HT1080 (cell line): ENCODE results near the gene SDK1. TPM values are rescaled to one million over a fixed set of nuclear protein-coding genes. Genes with fewer than 3 reads are reported as not detected.

ENCODE experiments used
- DNase-seq: peaks from one replicate; pipeline ENCODE4 v3.0.0-alpha.2; 2015; ENCODE audit warnings: low read depth
- total RNA-seq: library from RNA; depleted of rRNA; stranded (reverse); fragments of >200 nt; shearing (Covaris generic); gene quantifications from 2 replicates; pipeline ENCODE4 v1.2.3, GENCODE V29; 2014

SDK1 gene
- total RNA-seq, 1 experiment from 2014 or later, result 1.2 TPM

- no peak for DNase-seq
Measured at GRCh38 chr7:4037308-4037707, 736.3 kb downstream of the SDK1 start.

DNA sequence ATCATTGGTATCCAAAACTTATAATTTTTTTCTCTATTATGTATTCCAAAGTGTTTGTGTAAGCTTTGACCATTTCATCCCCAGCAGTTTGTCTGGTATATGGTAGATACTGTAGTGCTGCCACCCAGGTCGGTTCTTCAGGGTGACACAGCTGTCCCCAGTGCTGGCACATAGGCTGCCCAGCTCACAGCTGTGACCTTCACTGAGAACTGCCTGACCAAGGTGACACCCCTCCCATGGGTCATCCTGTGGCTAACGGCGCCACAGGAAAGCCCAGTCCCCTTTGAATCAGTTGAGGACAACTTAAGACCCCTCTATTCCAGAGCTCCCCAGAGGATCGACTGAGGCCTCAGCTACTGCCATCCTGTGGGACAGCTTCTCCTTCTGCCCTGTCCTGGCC lies 736.8 kb downstream of the SDK1 start:
- DNase-seq, result no peak

DNA sequence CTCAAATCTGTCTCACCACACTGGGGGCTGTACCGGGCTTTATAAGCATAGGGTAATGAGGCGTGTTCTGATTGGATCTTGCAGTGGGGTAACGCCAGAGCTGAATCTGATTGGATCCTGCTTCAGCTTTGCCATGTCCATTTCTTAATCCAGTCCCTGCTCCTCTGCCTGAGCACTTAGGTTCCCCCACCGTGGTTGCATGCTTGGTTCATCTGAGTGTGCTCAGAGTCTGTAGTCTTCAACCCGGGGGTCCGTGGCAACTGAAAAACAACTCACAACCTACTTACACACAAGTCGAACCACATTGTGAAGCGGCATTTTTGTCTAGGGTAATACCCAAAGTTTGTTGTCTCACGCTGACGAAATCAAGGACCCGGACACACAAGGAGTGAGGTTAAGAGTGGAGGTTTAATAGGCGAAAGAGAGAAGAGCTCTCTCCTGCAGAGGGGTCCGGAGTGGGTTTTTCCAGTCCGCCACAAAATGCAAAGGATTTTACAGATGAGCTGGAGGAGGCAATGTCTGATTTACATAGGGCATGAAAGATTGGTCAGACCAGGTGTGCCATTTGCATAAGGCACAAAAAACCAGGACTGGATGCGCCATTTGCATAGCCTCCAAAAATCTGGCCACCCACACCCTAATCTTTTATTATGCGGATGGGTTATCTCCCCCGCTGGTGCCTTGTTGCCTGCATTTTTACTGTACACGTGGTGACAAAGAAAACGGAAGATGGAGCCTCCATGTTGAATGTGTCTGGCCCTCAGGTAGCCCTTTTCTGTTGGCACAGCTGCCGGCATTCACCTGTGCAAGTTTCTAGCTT lies 739.3 kb downstream of the SDK1 start:
- DNase-seq, result peak; percentile 9

DNA sequence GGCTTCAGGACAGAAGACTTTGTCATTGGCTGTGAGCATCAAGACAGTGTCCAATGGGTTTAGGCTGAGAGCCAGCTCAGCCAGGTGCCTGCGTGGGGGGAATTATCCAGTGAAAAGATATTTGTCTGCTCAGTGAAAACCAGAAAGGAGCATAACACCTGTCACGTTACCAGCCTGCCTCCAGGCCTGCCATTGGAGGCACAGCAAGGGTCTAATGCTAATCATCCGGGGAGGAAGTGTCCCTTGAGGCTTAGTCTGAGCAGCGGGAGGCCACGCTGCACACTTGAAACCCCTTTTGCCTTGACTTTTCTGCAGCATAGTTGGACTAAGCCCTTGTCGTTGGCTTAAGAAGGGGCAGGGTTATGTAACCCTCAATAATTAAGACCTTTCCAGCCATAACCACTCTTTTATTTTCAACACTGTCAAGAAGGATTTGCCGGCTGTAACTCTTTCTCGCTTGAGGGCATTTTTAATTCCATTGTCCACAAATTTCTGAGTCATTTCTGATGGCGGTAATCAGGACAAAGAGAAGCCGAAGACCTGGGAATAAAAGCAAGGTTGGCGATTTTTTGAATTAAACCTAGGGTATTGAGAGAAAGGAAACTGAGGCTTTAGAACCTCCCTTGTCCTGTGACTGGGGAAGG lies 741.5 kb downstream of the SDK1 start:
- DNase-seq, result no peak

DNA sequence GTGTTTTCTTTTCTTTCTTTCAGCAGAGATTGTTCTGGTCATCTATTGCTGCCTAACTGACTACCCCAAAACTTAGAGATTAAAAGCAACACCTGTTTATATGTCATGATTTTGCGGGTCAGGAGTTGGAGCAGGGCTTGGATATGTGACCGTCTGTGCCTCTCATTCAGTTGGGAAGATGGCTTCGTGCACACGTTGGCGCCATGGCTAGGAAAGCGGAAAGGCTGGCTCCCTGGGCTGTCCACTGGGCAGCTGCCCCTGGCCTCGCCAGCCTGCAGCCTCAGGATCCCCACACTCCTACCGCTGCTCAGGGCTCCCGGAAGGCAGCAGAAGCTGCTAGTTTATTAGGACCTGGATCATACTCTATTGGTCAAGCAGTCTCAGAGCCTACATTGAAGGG lies 742.9 kb downstream of the SDK1 start:
- no peak for DNase-seq

- DNase-seq, result no peak
Measured at GRCh38 chr7:4045450-4045849, 744.4 kb downstream of the SDK1 start.

- no peak for DNase-seq
Measured at GRCh38 chr7:4045975-4046374, 744.9 kb downstream of the SDK1 start.

- DNase-seq, result peak; percentile 28
Measured at GRCh38 chr7:4048336-4048735, 747.3 kb downstream of the SDK1 start.

- DNase-seq, result no peak
Measured at GRCh38 chr7:4049202-4049601, 748.1 kb downstream of the SDK1 start.

- no peak for DNase-seq
Measured at GRCh38 chr7:4050126-4050660, 749.1 kb downstream of the SDK1 start.

GRCh38 chr7:4051696-4052095 lies 750.6 kb downstream of the SDK1 start:
- DNase-seq, result no peak

GRCh38 chr7:4052130-4052529 lies 751.1 kb downstream of the SDK1 start:
- DNase-seq, result no peak

DNA sequence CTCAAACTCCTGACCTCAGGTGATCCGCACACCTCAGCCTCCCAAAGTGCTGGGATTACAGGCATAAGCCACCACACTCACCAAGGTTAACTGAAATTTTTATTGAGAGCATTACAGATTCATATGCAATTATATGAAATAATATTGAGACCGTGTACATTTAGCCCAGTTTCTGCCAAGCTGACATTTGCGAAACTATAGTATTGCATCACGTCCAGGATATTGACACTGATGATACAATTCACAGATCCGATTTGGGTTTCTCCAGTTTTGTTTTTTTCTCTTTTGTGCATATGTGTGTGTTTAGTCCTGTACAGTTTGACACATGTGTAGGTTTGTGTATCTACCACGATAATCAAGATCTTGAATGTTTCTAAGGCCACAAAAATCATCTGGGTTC lies 753.1 kb downstream of the SDK1 start:
- DNase-seq, result no peak

DNA sequence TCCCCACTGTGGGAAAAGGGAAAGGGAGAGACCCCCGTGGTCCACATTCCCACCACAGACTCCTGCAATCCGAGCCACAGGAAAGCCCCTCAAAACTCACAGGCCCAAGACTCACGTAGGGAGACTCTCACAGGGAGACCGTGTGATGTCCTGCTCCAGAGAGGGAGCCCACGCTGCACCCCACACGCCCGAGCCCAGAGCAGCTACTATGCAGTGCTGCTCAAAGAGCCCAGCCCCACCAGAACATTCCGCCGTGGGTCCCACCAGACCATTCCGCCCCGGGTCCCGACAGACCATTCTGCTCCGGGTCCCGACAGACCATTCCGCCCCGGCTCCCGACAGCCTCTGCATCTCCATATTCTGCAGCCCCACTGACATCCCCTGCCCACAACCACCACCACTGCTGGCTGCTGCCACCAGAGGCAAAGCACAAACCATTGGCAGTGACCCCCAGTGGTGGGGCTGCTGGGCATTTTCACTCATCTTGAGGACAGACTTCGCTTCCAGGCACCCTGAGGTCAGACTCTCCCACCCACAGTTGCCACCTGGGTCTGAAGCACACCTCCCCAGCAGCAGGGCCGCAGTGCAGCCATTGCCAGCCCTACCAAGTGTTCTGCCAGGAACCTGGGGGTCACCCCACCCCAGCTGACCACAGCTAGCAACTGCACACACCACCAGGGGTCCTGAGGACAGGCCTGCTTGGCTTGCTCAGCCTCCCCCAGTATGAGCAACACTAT lies 755.7 kb downstream of the SDK1 start:
- DNase-seq, result no peak

DNA sequence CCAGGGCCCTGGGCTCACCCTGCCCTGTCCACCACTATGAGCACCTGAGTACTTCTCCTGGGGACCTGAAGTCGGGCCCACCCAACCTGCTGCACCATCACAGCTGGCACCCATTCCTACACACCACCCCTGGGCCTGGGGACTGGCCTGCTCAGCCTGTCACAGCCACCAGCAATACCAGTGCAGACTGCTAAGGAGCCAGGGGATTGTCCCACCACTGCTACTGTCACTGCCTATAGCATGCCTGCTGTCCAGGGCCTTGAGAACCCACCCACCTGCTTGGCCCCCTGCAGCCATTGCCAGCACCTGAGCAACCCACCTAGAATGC lies 756.2 kb downstream of the SDK1 start:
- DNase-seq, result no peak

GRCh38 chr7:4058158-4058557 lies 757.1 kb downstream of the SDK1 start:
- DNase-seq, result peak; percentile 32

- DNase-seq, result peak; percentile 5
Measured at GRCh38 chr7:4065190-4065589, 764.1 kb downstream of the SDK1 start.

GRCh38 chr7:4066206-4066605 lies 765.2 kb downstream of the SDK1 start:
- no peak for DNase-seq

- no peak for DNase-seq
Measured at GRCh38 chr7:4066626-4067475, 765.8 kb downstream of the SDK1 start.

- DNase-seq, result no peak
Measured at GRCh38 chr7:4067476-4067760, 766.4 kb downstream of the SDK1 start.

GRCh38 chr7:4067874-4068273 lies 766.8 kb downstream of the SDK1 start:
- DNase-seq, result no peak

DNA sequence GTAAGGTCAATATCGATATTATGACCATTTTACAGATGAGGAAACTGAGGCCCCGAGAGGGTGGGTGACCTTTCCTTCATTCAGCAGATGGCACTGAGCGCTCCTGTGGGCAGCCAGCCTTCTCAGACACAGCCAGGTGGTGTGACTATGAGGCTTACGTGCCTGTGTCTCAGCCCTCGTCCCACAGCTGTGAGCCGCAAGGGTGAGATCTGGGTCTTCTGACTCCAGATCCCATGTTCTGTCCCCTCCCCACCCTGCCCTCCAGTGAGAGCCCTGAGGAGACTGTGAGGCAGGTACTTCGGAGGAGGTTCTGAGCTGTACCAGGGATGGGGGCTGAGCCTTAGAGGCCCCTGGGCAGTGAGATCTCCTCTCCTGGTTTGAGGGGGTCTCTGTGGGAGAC lies 767.2 kb downstream of the SDK1 start:
- DNase-seq, result no peak
